Cerebellar cortex (tissue), 1 donor: ENCODE results near the gene CDH12.
"Not testable (repeated sequence)": the region's sequence is repeated elsewhere in the genome, so short reads cannot be mapped to it uniquely, and the experiment has no call there.

Source experiments
- DNase-seq: peaks from one replicate; pipeline ENCODE4 v3.0.0-alpha.2; 2015; ENCODE audit warnings: low spot score

The CDH12 gene

DNA sequence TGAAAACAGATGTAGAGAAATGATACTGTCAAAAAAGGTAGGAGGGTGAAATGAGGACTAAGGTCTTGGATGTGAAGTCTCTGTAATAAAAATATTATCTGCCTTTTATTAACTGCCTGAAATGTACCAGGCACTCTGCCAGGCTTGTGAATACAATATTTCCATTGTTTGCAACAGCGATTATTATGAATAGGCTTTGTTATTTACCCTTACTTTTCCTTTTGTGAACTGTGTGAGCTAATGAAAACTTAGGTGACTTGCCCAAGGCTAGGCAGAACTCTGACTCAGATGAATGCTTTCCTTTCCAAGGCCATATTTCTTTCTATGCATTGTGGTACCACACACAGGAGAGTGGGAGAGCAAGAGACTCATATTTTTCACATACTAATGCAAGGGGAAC is 204.1 kb downstream of the CDH12 start:
- DNase-seq = no peak

GRCh38 chr5:22644859-22645258 is 208.3 kb downstream of the CDH12 start:
- no peak for DNase-seq

- no peak for DNase-seq
These were observed 209.8 kb downstream of the CDH12 start for GRCh38 chr5:22643356-22643755.

DNA sequence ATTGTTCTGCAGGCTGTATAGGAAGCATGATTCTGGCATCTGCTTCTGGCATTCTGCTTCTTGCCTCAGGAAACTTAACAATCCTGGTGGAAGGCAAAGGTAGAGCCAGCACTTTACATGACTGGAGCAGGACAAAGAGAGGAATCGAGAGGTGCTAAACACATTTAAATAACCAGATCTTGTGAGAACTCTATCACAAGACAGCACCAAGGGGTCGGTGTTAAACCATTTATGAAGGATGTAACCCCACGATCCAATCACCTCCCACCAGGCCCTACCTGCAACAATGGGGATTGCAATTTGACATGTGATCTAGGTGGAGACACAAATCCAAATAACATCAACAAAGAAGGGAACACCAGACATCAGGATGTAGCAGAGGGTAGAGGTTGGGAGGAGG is 221.5 kb downstream of the CDH12 start:
- no peak for DNase-seq

- DNase-seq = no peak
These were observed 226.1 kb downstream of the CDH12 start for GRCh38 chr5:22627029-22627428.

- no peak for DNase-seq
These were observed 227.7 kb downstream of the CDH12 start for GRCh38 chr5:22625451-22625850.

DNA sequence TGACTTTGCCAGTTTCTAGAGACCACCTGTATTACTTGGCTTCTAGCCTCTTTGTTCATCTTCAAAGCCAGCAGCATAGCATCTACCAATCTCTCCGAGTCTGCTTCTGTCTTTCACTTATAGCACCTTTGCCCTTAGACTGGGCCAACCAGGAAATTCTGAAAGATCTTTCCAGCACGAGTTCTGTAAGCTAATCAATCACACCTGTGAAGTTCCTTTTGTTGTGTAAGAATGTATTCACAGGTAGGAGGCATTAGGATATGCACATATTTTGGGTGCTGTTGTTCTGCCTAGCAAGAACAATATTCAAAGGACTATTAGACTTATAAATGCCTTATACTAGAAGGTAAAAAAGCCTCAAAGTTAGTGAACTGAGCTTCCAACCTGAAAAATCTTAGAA is 232.1 kb downstream of the CDH12 start:
- no peak for DNase-seq

- DNase-seq = no peak
These were observed 237.2 kb downstream of the CDH12 start for GRCh38 chr5:22615964-22616363.

DNA sequence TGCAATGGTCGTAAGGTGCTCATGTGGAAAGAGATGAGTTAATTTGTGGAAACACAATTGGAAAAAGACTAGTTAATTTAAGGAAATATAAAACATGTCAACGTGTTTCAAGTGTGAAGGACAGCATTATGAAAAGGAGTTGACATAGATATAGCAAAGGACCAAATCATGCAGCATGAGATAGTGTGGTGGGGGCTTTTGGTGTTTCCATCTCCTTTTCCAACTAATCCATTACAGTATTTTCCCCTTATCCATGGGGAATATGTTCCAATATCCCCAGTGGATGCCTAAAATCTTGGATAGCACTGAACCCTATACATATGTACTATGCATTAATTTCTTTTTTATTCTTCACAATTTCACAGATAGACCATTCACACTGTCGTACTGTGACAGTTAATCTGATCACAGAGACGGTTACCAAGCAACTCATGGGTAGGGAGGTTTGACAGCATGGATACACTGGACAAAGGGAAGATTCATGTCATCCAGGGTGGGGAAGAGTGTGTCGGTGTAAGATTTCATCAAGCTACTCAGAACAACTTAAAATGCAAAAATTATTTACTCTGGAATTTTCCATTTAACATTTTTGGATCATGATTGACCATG is 238.6 kb downstream of the CDH12 start:
- DNase-seq = no peak

GRCh38 chr5:22612928-22613327 is 240.2 kb downstream of the CDH12 start:
- no peak for DNase-seq

DNA sequence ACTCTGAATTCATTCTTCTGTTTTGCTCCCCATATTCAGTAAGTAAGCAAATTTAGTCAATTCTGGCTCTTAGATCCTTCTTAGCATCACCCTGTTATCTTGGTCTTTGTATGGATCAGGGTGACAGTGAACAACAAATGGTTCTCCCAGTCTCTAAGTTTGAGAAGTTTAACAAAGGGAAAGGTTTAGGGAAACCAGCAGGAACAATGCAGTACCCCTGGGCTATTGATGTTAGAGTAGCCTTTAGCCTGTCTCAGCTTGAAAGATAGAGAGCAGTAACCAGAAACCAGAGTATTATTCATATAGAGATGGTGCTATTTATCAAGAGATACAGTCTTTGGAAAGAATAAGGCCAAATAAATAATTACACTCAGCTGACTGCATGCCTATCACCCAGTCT is 241.8 kb downstream of the CDH12 start:
- no peak for DNase-seq

DNA sequence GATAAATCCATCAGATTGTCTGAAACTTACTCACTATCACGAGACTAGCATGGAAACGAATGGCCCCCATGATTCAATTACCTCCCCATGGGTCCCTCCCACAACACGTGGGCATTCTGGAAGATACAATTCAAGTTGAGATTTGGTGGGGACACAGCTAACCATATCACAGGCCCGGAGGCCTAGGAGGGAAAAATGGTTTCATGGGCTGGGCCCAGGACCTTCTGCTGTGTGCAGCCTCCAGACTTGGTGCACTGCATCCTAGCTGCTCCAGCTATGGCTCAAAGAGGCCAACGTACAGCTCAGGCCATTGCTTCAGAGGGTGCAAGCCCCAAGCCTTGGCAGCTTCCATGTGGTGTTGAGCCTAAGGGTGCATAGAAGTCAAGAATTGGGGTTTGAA is 245.6 kb downstream of the CDH12 start:
- DNase-seq = not testable (repeated sequence)

- no peak for DNase-seq
These were observed 247.7 kb downstream of the CDH12 start for GRCh38 chr5:22605473-22605872.

DNA sequence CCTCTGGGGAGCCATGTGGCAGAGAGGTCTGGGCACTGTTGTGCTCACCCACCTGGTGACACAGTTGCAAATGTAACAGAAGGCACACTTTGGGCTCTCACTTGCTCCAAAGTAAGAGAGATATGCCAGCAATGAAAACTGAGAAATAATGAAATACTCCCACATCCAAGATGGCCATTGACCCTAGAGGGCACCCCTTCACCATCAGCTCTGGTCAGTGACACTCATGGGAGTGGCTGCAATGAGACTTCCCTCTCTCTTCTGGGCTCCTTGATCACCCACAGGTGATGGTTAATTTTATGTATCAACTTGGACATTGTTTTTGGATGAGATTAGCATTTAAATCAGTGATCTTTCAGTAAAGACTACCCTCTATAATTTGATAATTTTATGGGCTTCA is 248.4 kb downstream of the CDH12 start:
- DNase-seq = no peak

- no peak for DNase-seq
These were observed 254.3 kb downstream of the CDH12 start for GRCh38 chr5:22598796-22599195.

GRCh38 chr5:22596404-22596970 is 256.7 kb downstream of the CDH12 start:
- DNase-seq = no peak

- DNase-seq = no peak
These were observed 258.7 kb downstream of the CDH12 start for GRCh38 chr5:22594491-22594890.

DNA sequence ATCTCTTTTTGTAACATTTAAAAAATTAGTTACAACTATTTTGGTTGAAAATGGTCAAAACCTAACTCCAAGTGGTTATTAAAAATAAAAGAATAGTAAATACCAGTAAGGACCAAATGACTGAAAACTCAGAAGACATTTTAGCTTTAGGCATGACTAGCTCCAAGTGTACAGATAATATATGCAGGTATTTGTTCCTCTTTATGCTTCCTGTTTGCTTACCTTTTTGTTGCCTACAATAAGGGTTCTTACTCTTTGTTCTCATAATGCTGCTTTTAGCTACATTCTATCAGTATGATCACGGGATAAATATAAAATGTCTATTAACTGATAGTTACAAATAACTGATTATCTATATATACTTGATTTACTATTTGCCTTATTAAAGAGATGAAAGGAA is 259.6 kb downstream of the CDH12 start:
- DNase-seq = no peak

GRCh38 chr5:22591461-22591860 is 261.7 kb downstream of the CDH12 start:
- DNase-seq = no peak

GRCh38 chr5:22590677-22591268 is 262.4 kb downstream of the CDH12 start:
- DNase-seq = no peak

- no peak for DNase-seq
These were observed 275.4 kb downstream of the CDH12 start for GRCh38 chr5:22577711-22578110.

- no peak for DNase-seq
These were observed 276.1 kb downstream of the CDH12 start for GRCh38 chr5:22577006-22577405.

DNA sequence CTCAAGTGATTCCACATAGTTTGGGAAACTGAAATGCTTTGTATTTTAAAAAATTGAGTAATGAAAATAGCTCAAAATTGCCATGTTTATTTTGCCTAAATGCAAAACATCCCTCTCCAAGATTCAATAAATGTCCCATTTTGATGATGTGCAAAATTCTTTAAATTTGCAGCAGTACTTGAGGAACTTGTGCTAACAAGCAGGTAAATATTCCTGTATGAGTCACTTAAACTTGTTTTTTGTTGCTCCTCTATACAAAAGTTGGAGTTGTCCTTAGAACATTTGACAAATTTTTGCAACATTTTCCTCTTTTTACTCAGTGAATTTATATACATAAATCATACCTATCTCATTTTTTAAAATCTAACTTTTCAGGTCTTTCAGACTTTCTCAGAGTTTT is 280.2 kb downstream of the CDH12 start:
- DNase-seq = no peak

DNA sequence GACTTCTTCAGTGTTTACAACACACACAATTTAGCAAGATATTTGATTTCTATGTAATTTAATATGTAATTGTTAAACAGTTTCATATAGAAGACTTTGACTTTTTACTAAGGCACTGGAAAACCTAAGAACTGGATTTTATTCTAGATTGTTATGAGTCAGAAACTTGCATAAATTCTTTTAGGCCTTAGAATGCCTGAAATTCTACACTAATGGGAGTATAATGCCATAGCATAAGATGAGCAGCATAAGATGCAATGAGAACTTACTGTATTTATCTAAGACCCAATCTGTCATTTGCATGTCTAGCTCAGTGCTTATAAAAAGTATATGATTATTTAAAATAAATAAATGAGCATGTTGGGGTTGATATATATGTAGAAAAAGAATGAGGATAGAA is 285.2 kb downstream of the CDH12 start:
- DNase-seq = no peak
